ENCODE measurements around the gene FHOD3.

DNA sequence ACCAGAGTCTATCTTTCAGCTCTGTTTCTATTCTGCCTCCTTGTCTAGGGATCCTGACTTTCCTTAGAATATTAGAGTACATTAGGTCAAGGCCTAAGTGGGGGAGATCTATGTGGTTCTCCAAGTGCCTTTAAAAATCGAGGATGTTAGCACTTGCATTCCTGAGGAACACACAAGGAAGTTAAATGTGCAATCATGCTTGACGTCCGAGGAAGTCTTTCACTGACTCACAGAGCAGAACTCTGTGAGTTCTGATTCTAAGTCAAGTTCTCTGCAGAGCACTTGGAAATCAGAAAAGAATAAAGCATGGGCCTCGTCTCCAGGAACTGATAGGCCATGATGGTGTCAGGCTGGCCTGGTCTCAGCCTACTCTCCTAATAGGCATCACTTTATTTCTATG lies 17.2 kb downstream of the FHOD3 start:
- TF ChIP-seq, protein P1, sequence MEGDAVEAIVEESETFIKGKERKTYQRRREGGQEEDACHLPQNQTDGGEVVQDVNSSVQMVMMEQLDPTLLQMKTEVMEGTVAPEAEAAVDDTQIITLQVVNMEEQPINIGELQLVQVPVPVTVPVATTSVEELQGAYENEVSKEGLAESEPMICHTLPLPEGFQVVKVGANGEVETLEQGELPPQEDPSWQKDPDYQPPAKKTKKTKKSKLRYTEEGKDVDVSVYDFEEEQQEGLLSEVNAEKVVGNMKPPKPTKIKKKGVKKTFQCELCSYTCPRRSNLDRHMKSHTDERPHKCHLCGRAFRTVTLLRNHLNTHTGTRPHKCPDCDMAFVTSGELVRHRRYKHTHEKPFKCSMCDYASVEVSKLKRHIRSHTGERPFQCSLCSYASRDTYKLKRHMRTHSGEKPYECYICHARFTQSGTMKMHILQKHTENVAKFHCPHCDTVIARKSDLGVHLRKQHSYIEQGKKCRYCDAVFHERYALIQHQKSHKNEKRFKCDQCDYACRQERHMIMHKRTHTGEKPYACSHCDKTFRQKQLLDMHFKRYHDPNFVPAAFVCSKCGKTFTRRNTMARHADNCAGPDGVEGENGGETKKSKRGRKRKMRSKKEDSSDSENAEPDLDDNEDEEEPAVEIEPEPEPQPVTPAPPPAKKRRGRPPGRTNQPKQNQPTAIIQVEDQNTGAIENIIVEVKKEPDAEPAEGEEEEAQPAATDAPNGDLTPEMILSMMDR (IDR thresholded peaks at IDR 0.05; ENCODE audit: insufficient read depth, low read length), result no peak
- no peak for TF ChIP-seq POLR2AphosphoS5 (IDR thresholded peaks at IDR 0.05; ENCODE audit: low read depth)
